Keratinocyte (primary cell): Measurements from ENCODE around the gene ZNF555.

ENCODE experiments used
- CTCF ChIP-seq, 3 experiments: IDR thresholded peaks in 1 of 3; conservative IDR thresholded peaks in 1 of 3; optimal IDR thresholded peaks in 1 of 3; 2 replicates in 2 of 3; 3 replicates in 1 of 3; pipeline versions ENCODE3 to v1.5.1; 2011; ENCODE audit warnings: low read length in 3 of 3, mild to moderate bottlenecking in 3 of 3, moderate library complexity in 2 of 3, control low read depth in 1 of 3, inconsistent platforms in 1 of 3; ENCODE audit not compliant: insufficient read depth in 2 of 3; ENCODE audit errors: extremely low read depth in 1 of 3
- EZH2 ChIP-seq: IDR thresholded peaks from one replicate; pipeline ENCODE4 v1.6.1; 2012; ENCODE audit warnings: inconsistent platforms, mild to moderate bottlenecking, low read length, moderate library complexity

- no peak for TF ChIP-seq CTCF (optimal IDR thresholded peaks at IDR 0.05 in 1 of 3, IDR thresholded peaks at IDR 0.05 in 1 of 3, conservative IDR thresholded peaks at IDR 0.05 in 1 of 3; ENCODE audit: extremely low read depth in 1 of 3, insufficient read depth in 2 of 3, low read length in 3 of 3)
- TF ChIP-seq EZH2, result no peak
These were observed 45.2 kb upstream of the ZNF555 start for GRCh38 chr19:2795827-2796658.
